Motor neuron (in vitro differentiated cells): ENCODE results near the gene ACVR1. TPM values are rescaled to one million over a fixed set of nuclear protein-coding genes. Genes with fewer than 3 reads are reported as not detected.
"Not testable (repeated sequence)": the region's sequence is repeated elsewhere in the genome, so short reads cannot be mapped to it uniquely, and the experiment has no call there.

ENCODE experiments used
- ATAC-seq, 8 experiments: fragments of 200-7000 bp; cut with Tn5 transposase; replicated peaks in 6 of 8; 2 replicates each; pipeline ENCODE4 v1.8.0; 2021; ENCODE audit warnings: mild to moderate bottlenecking in 8 of 8, moderate library complexity in 8 of 8
- H3K27ac ChIP-seq, 2 donors: fragments of 250-450 bp; sonication (Bioruptor Pico); 2 replicates each; pipeline ENCODE4 v1.9.0; 2021; ENCODE audit warnings: antibody characterized with exemption in 2 of 2, mild to moderate bottlenecking in 2 of 2, moderate library complexity in 1 of 2
- H3K4me1 ChIP-seq, 2 donors: fragments of 250-450 bp; sonication (Bioruptor Pico); replicated peaks in 1 of 2; 2 replicates each; pipeline ENCODE4 v1.6.1; 2021; ENCODE audit warnings: antibody characterized with exemption in 2 of 2, mild to moderate bottlenecking in 2 of 2, moderate library complexity in 1 of 2
- H3K4me3 ChIP-seq, 5 donors: fragments of 250-450 bp; sonication (Bioruptor Pico); 2 replicates each; pipeline ENCODE4 v1.9.0; 2021; ENCODE audit warnings: antibody characterized with exemption in 5 of 5, mild to moderate bottlenecking in 5 of 5, moderate library complexity in 4 of 5
- WGBS, 10 experiments: fragments of 450-650 bp; shearing (Covaris generic); methylation state at CpG; one replicate each; pipeline ENCODE4 v1.0.0; 2022; 5-methylcytosine and 5-hydroxymethylcytosine counted together
- in situ Hi-C, 9 experiments: fragments of 400-800 bp; cut with MboI; loops; one replicate each; pipeline ENCODE4 v1.15.0; 2021; ENCODE audit warnings: low sequenced_read_pairs in 9 of 9, low pct_unique_long_range_greater_than_20kb in 2 of 9; ENCODE audit not compliant: unreplicated experiment in 9 of 9
- total RNA-seq, 8 experiments: library from RNA; unstranded; fragments of 300-600 nt; gene quantifications; 2 replicates each; pipeline versions ENCODE4 v1.2.3 to v1.2.4, GENCODE V29; 2022

Gene ACVR1
- total RNA-seq, 8 experiments from 2014 or later, result 3.1 to 32.9 (median 12.7) TPM

- WGBS, 10 experiments, result 0 to 78% (median 53%) methylated on average over 1 to 5 of the region's 5 CpGs; no CpG with 5 or more reads in 1 of the 10 experiments
- in situ Hi-C loops, ATAC-seq, H3K27ac ChIP-seq, H3K4me1 ChIP-seq, H3K4me3 ChIP-seq: not testable (repeated sequence)
Observed at GRCh38 chr2:157884533-157884932, 8.4 kb upstream of the ACVR1 start.

- in situ Hi-C loops, result no loop called here
- no peak overlapping the region for H3K27ac ChIP-seq
- 51 to 92% (median 84%) methylated on average over 1 to 3 of the region's 3 CpGs for WGBS, 10 experiments
- no peak overlapping the region for H3K4me3 ChIP-seq
- no peak for ATAC-seq
- H3K4me1 ChIP-seq, result peaks cover 0 to 5% of the 10 kb centered on the region in 2 donors
Observed at GRCh38 chr2:157880927-157881326, 4.8 kb upstream of the ACVR1 start.

GRCh38 chr2:157877761-157878400 is 1.8 kb upstream of the ACVR1 start:
- in situ Hi-C loops, result no loop called here
- ATAC-seq, result no peak
- Histone ChIP-seq H3K4me3 (peak overlapping the region in 3 of 5 donors; percentile 81 to 94 (median 81)), H3K4me1 (peaks cover 9 to 19% of the 10 kb centered on the region in 2 donors), H3K27ac (no peak overlapping the region)
- WGBS, 10 experiments, result 70 to 100% (median 100%) methylated on average over 1 to 3 of the region's 3 CpGs; no CpG with 5 or more reads in 1 of the 10 experiments

GRCh38 chr2:157876786-157877138 is 632 bp upstream of the ACVR1 start:
- 0 to 60% (median 12%) methylated on average over 1 to 3 of the region's 12 CpGs; no CpG with 5 or more reads in 4 of the 10 experiments for WGBS, 10 experiments
- peak overlapping the region; percentile 87 to 88 for H3K27ac ChIP-seq
- in situ Hi-C loops, result no loop called here
- peak overlapping the region; percentile 61 to 94 (median 81) for H3K4me3 ChIP-seq
- H3K4me1 ChIP-seq, result peaks cover 9 to 19% of the 10 kb centered on the region in 2 donors
- ATAC-seq, result no peak

- no CpG with 5 or more reads among the region's 53 CpGs for WGBS, 10 experiments
- peak overlapping the region; percentile 61 to 94 (median 81) for H3K4me3 ChIP-seq
- peak; percentile 39 to 57 (median 44) for ATAC-seq
- in situ Hi-C loops, result no loop called here
- H3K27ac ChIP-seq, result peak overlapping the region; percentile 68 to 88
- H3K4me1 ChIP-seq, result peaks cover 9 to 19% of the 10 kb centered on the region in 2 donors
Observed at GRCh38 chr2:157875641-157876065, 477 bp downstream of the ACVR1 start.

- H3K4me3 ChIP-seq, result peak overlapping the region; percentile 61 to 94 (median 81)
- 0 to 20% (median 0%) methylated on average over 1 to 14 of the region's 21 CpGs; no CpG with 5 or more reads in 3 of the 10 experiments for WGBS, 10 experiments
- in situ Hi-C loops, result no loop called here
- peak in 4 of 8 experiments; percentile 0 to 10 (median 6) for ATAC-seq
- peak overlapping the region in 1 of 2 donors; percentile 88 for H3K27ac ChIP-seq
- H3K4me1 ChIP-seq, result peaks cover 9 to 19% of the 10 kb centered on the region in 2 donors
Observed at GRCh38 chr2:157874997-157875640, 1.0 kb downstream of the ACVR1 start.

- Histone ChIP-seq H3K4me1 (peaks cover 9 to 19% of the 10 kb centered on the region in 2 donors), H3K27ac (peak overlapping the region in 1 of 2 donors; percentile 23), H3K4me3 (peak overlapping the region; percentile 61 to 94 (median 81))
- no peak for ATAC-seq
- in situ Hi-C loops, result no loop called here
- 73 to 100% (median 81%) methylated on average over 1 to 4 of the region's 4 CpGs; no CpG with 5 or more reads in 4 of the 10 experiments for WGBS, 10 experiments
Observed at GRCh38 chr2:157874348-157874747, 1.8 kb downstream of the ACVR1 start.

GRCh38 chr2:157872791-157873190 is 3.3 kb downstream of the ACVR1 start:
- H3K27ac ChIP-seq, result no peak overlapping the region
- WGBS, 10 experiments, result 71 to 100% (median 89%) methylated on average over 1 to 2 of the region's 2 CpGs; no CpG with 5 or more reads in 1 of the 10 experiments
- in situ Hi-C loops, result no loop called here
- peaks cover 9 to 19% of the 10 kb centered on the region in 2 donors for H3K4me1 ChIP-seq
- ATAC-seq, result no peak
- no peak overlapping the region for H3K4me3 ChIP-seq

- peaks cover 9 to 14% of the 10 kb centered on the region in 2 donors for H3K4me1 ChIP-seq
- WGBS, 10 experiments, result 42 to 100% (median 92%) methylated on average over 1 to 3 of the region's 3 CpGs; no CpG with 5 or more reads in 5 of the 10 experiments
- H3K27ac ChIP-seq, result no peak overlapping the region
- no peak for ATAC-seq
- in situ Hi-C loops, result no loop called here
- no peak overlapping the region for H3K4me3 ChIP-seq
Observed at GRCh38 chr2:157871415-157871814, 4.7 kb downstream of the ACVR1 start.

- 57 to 100% (median 90%) methylated on average over 1 to 2 of the region's 2 CpGs; no CpG with 5 or more reads in 1 of the 10 experiments for WGBS, 10 experiments
- H3K4me3 ChIP-seq, result no peak overlapping the region
- in situ Hi-C loops, result no loop called here
- no peak for ATAC-seq
- peaks cover 9 to 10% of the 10 kb centered on the region in 2 donors for H3K4me1 ChIP-seq
- no peak overlapping the region for H3K27ac ChIP-seq
Observed at GRCh38 chr2:157868993-157869392, 7.1 kb downstream of the ACVR1 start.

- no peak overlapping the region for H3K4me3 ChIP-seq
- in situ Hi-C loops, result no loop called here
- peaks cover 0 to 2% of the 10 kb centered on the region in 2 donors for H3K4me1 ChIP-seq
- ATAC-seq, result no peak
- no peak overlapping the region for H3K27ac ChIP-seq
Observed at GRCh38 chr2:157867703-157868102, 8.4 kb downstream of the ACVR1 start.

- no peak overlapping the region for H3K4me3 ChIP-seq
- in situ Hi-C loops, result no loop called here
- no peak for ATAC-seq
- H3K27ac ChIP-seq, result no peak overlapping the region
- WGBS, 10 experiments, result 29 to 96% (median 80%) methylated on average over 1 to 4 of the region's 4 CpGs
- H3K4me1 ChIP-seq, result peaks cover 0 to 2% of the 10 kb centered on the region in 2 donors
Observed at GRCh38 chr2:157866666-157867642, 9.2 kb downstream of the ACVR1 start.
